GM12864 (cell line): ENCODE data around the gene S100A11.

Experiments
- DNase-seq: peaks from one replicate; pipeline ENCODE4 v3.0.0-alpha.2; 2011; ENCODE audit warnings: low read depth
- H3K4me3 ChIP-seq: 2 replicates; pipeline ENCODE4 v1.5.1; 2011; ENCODE audit warnings: mild to moderate bottlenecking, low read depth, low read length, control low read depth
- CTCF ChIP-seq: IDR thresholded peaks from 2 replicates; pipeline ENCODE4 v1.5.1; 2011; ENCODE audit warnings: low read depth, mild to moderate bottlenecking, moderate library complexity, low read length, control low read depth, inconsistent platforms; ENCODE audit errors: missing control alignments

Gene S100A11

GRCh38 chr1:152018537-152018936, 18.3 kb downstream of the S100A11 start:
- DNase-seq: no peak
- TF ChIP-seq CTCF: peak; percentile 26
- no peak overlapping the region for H3K4me3 ChIP-seq

- no peak for TF ChIP-seq CTCF
- no peak for DNase-seq
- no peak overlapping the region for H3K4me3 ChIP-seq
Observed at GRCh38 chr1:152015766-152016165, 21.0 kb downstream of the S100A11 start.

GRCh38 chr1:152014943-152015342, 21.9 kb downstream of the S100A11 start:
- no peak for DNase-seq
- no peak overlapping the region for H3K4me3 ChIP-seq
- no peak for TF ChIP-seq CTCF

GRCh38 chr1:152013664-152014237, 23.1 kb downstream of the S100A11 start:
- TF ChIP-seq CTCF: peak; percentile 85
- no peak overlapping the region for H3K4me3 ChIP-seq
- no peak for DNase-seq

GRCh38 chr1:152009691-152010090, 27.1 kb downstream of the S100A11 start:
- TF ChIP-seq CTCF: no peak
- no peak overlapping the region for H3K4me3 ChIP-seq
- no peak for DNase-seq

GRCh38 chr1:152007047-152007446, 29.8 kb downstream of the S100A11 start:
- no peak for DNase-seq
- TF ChIP-seq CTCF: no peak
- no peak overlapping the region for H3K4me3 ChIP-seq

- no peak for DNase-seq
- no peak for TF ChIP-seq CTCF
- H3K4me3 ChIP-seq: no peak overlapping the region
Observed at GRCh38 chr1:152005360-152005912, 31.4 kb downstream of the S100A11 start.
